OCI-LY3 (cell line): Measurements from ENCODE around the gene PDS5B.
"Not testable (repeated sequence)": the region's sequence is repeated elsewhere in the genome, so short reads cannot be mapped to it uniquely, and the experiment has no call there.

ENCODE experiments used
- H2AFZ ChIP-seq: fragments of 200-600, 300-600 bp; shearing (Covaris generic); 2 replicates; pipeline ENCODE4 v1.6.0; 2014; ENCODE audit warnings: antibody characterized with exemption, low read depth, low read length
- H3K27ac ChIP-seq: fragments of 200-600, 300-600 bp; sonication (generic); 2 replicates; pipeline ENCODE4 v1.5.1; 2014; ENCODE audit warnings: mild to moderate bottlenecking, low read length, moderate library complexity, mixed read lengths
- H3K27me3 ChIP-seq: fragments of 200-600, 300-600 bp; sonication (generic); 2 replicates; pipeline ENCODE4 v1.6.1; 2014; ENCODE audit warnings: low read depth, low read length, mixed read lengths
- H3K36me3 ChIP-seq: fragments of 200-600, 300-600 bp; sonication (generic); replicated peaks from 2 replicates; pipeline ENCODE3; 2014; ENCODE audit warnings: low read depth, low read length, mixed read lengths
- H3K4me1 ChIP-seq: fragments of 300-600, 200-600 bp; sonication (generic); 2 replicates; pipeline ENCODE4 v1.6.1; 2014; ENCODE audit warnings: low read length, mixed read lengths
- H3K4me2 ChIP-seq: fragments of 200-600, 300-600 bp; sonication (generic); 2 replicates; pipeline ENCODE4 v1.6.1; 2014; ENCODE audit warnings: low read length, mixed read lengths
- H3K4me3 ChIP-seq: fragments of 300-600, 200-600 bp; sonication (generic); 2 replicates; pipeline ENCODE4 v1.5.1; 2014; ENCODE audit warnings: antibody characterized with exemption, mild to moderate bottlenecking, low read length, moderate library complexity
- H3K79me2 ChIP-seq: fragments of 300-600, 200-600 bp; shearing (Covaris generic); 2 replicates; pipeline ENCODE4 v1.6.1; 2014; ENCODE audit warnings: mild to moderate bottlenecking, low read length, mixed read lengths
- H3K9ac ChIP-seq: fragments of 300-600, 200-600 bp; shearing (Covaris generic); 2 replicates; pipeline ENCODE4 v1.6.0; 2014; ENCODE audit warnings: mild to moderate bottlenecking, low read length, moderate library complexity
- H3K9me3 ChIP-seq: fragments of 200-600, 300-600 bp; shearing (Covaris generic); 2 replicates; pipeline ENCODE4 v1.6.1; 2014; ENCODE audit warnings: low read length, mixed read lengths; ENCODE audit not compliant: insufficient read depth
- H4K20me1 ChIP-seq: fragments of 200-600, 300-600 bp; sonication (generic); 2 replicates; pipeline ENCODE4 v1.6.1; 2016; ENCODE audit warnings: low read length, mixed read lengths; ENCODE audit not compliant: insufficient read depth
- CTCF ChIP-seq: fragments of 200-600, 300-600 bp; sonication (generic); IDR thresholded peaks from 2 replicates; pipeline ENCODE4 v1.5.1; 2014; ENCODE audit warnings: antibody characterized with exemption, low read length, low read depth
- EZH2phosphoT487 ChIP-seq: fragments of 200-600 bp; shearing (Covaris generic); IDR thresholded peaks from 2 replicates; pipeline ENCODE4 v1.6.1; 2018; ENCODE audit warnings: antibody characterized with exemption, mixed run types, low read depth

Gene PDS5B

DNA sequence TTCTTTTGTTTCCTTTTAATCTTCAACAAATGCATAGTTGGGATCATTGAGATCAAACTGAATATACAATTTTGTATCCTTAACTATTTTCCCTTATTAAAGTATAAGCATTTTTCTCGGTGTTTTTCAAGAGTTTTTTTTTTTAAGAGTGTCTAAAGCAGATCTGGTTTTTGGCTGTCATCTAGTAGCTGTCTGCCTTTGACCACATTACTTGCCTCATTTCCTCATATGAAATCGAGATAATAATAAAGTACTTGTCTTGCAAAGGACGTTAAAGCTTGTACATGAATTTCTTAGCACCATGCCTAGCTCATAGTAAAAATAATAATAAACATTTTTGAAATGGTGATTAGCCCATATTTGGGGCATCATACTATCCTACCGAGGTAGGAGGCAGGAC, 121.2 kb downstream of the PDS5B start:
- Histone ChIP-seq H3K79me2 (no peaks in the 10 kb centered on the region), H3K27ac (no peak overlapping the region), H3K4me2 (no peak overlapping the region), H3K9ac (no peak overlapping the region), H3K4me3 (no peak overlapping the region), H3K4me1 (no peaks in the 10 kb centered on the region), H4K20me1 (no peaks in the 10 kb centered on the region), H3K9me3 (no peaks in the 10 kb centered on the region), H2AFZ (no peak overlapping the region), H3K27me3 (no peaks in the 10 kb centered on the region), H3K36me3 (peaks cover 32% of the 10 kb centered on the region)
- TF ChIP-seq CTCF: no peak

GRCh38 chr13:32713397-32713796, 127.1 kb downstream of the PDS5B start:
- Histone ChIP-seq H3K36me3 (peaks cover 38% of the 10 kb centered on the region), H3K4me2 (no peak overlapping the region)
- TF ChIP-seq CTCF (no peak), EZH2phosphoT487 (no peak)

DNA sequence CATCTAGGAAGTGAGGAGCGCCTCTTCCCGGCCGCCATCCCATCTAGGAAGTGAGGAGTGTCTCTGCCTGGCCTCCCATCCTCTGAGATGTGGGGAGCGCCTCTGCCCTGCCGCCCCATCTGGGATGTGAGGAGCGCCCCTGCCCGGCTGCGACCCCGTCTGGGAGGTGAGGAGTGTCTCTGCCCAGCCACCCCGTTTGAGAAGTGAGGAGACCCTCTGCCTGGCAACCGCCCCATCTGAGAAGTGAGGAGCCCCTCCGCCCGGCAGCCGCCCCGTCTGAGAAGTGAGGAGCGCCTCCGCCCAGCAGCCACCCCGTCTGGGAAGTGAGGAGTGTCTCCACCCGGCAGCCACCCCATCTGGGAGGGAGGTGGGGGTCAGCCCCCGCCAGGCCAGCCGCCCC, 129.9 kb downstream of the PDS5B start:
- peaks cover 44% of the 10 kb centered on the region for H3K36me3 ChIP-seq

More at GRCh38 chr13:32713397-32713796, 127.1 kb downstream of the PDS5B start:
- Histone ChIP-seq H3K4me1 (no peaks in the 10 kb centered on the region), H2AFZ (no peak overlapping the region), H3K9me3 (no peaks in the 10 kb centered on the region), H4K20me1 (no peaks in the 10 kb centered on the region), H3K27ac (no peak overlapping the region), H3K27me3 (no peaks in the 10 kb centered on the region), H3K79me2 (no peaks in the 10 kb centered on the region), H3K9ac (no peak overlapping the region), H3K4me3 (no peak overlapping the region)

DNA sequence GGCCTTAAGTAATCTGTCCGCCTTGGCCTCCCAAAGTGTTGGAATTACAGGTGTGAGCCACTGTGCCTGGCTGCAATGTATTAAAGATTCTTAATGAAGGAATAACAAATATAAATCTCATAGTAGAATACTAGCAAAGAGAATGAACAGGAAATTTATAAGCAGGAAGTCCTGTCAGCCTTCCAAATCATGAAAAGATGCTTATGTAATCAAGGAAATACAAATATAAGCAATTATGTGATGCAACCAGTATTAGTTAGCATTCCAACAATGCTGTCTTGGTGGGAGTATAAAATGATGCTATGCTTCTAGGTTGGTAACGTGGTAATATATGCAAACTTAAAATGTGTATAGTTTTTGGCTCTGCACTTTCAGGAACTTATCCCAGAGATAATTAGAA, 133.8 kb downstream of the PDS5B start:
- H3K9ac ChIP-seq: no peak overlapping the region
- H3K4me2 ChIP-seq: no peak overlapping the region
- peaks cover 34% of the 10 kb centered on the region for H3K36me3 ChIP-seq
- H3K27ac ChIP-seq: no peak overlapping the region
- H3K4me3 ChIP-seq: no peak overlapping the region
- H4K20me1 ChIP-seq: no peaks in the 10 kb centered on the region
- H3K27me3 ChIP-seq: no peaks in the 10 kb centered on the region
- 0 out of 2 replicates have a peak, but pooled peaks cover 4% of the 10 kb centered on the region for H3K9me3 ChIP-seq
- H2AFZ ChIP-seq: no peak overlapping the region
- no peaks in the 10 kb centered on the region for H3K79me2 ChIP-seq
- TF ChIP-seq CTCF (no peak), EZH2phosphoT487 (no peak)
- H3K4me1 ChIP-seq: no peaks in the 10 kb centered on the region

More for the DNA sequence above, 129.9 kb downstream of the PDS5B start:
- H3K4me3 ChIP-seq, H4K20me1 ChIP-seq, H3K27me3 ChIP-seq, H3K4me2 ChIP-seq, H3K27ac ChIP-seq, H2AFZ ChIP-seq, H3K4me1 ChIP-seq, H3K9ac ChIP-seq, H3K9me3 ChIP-seq, H3K79me2 ChIP-seq: not testable (repeated sequence)

- peaks cover 30% of the 10 kb centered on the region for H3K36me3 ChIP-seq
- not testable (repeated sequence) for H3K4me1 ChIP-seq, H3K4me2 ChIP-seq, H3K27me3 ChIP-seq, H3K79me2 ChIP-seq, H3K9ac ChIP-seq, H3K4me3 ChIP-seq, H3K27ac ChIP-seq, H4K20me1 ChIP-seq, H2AFZ ChIP-seq, H3K9me3 ChIP-seq
Measured at GRCh38 chr13:32721131-32722034, 135.1 kb downstream of the PDS5B start.
